Measurements from ENCODE around the gene FLOT2.
A peak's percentile ranks its signal among the peaks of the same experiment; 100 is the strongest.
"Not testable (repeated sequence)": the region's sequence is repeated elsewhere in the genome, so short reads cannot be mapped to it uniquely, and the experiment has no call there.

Gene FLOT2

GRCh38 chr17:28896884-28897768 lies at the start of gene FLOT2:
FLOT2 (minus strand) TSS chr17:28897733; CDS start chr17:28897574, 159 bp downstream.
- peak; percentile 32 for DNase-seq

- no peak for DNase-seq
Measured at GRCh38 chr17:28946239-28946638, 48.7 kb upstream of the FLOT2 start.

DNA sequence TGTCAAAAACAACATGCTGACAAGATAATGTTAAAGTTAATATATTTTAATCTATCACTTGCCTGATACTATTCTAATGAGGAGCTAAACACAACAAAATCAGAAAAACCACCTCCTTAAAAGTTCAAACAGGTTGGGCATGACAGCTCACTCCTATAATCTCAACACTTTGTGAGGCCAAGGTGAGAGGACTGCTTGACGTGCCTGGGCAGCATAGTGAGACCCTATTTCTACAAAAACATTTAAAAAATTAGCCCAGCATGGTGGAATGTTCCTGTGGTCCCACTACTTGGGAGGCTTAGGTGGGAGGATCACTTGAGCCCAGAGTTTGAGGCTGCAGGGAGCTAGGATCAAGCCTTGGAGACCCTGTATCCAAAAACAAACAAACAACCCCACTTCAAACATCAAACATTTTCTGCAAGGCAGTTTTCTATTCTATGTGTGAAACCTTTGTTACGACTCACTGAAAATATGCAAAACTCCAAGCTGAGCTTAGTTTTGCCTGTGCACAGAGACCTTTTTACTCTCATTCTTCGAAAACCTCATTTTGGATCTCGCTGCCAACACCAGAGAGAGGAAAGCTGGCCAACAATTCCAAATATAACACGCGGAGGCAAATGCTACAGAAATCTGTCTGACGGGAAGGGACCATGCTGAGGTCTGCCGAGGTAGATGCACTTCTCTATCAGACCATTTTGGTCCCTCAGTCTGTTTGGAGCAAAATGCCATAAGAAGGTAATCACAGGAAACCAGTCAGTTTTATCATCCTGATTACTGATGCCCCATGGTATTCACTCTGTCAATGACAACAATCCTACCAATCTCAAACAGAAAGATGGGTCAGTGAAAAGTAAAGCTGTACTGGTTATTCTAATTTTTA lies 47.6 kb upstream of the FLOT2 start:
- no peak for DNase-seq

DNA sequence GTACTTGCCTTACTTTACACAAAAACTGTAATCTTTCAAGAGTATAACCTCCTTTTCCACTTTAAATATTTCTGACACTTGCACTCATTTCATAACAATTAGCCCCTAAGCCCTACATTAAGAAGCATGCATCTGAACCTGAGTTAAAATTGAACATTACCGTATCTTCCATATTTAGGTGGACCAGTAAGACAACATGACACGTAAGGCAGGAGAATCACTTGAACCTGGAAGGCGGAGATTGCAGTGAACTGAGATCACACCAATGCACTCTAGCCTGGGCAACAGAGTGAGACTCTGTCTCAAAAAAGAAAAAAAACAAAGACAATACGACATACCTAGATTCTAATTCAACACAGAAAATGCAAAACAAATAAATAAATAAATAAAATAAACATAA lies 46.8 kb upstream of the FLOT2 start:
- no peak for DNase-seq

DNA sequence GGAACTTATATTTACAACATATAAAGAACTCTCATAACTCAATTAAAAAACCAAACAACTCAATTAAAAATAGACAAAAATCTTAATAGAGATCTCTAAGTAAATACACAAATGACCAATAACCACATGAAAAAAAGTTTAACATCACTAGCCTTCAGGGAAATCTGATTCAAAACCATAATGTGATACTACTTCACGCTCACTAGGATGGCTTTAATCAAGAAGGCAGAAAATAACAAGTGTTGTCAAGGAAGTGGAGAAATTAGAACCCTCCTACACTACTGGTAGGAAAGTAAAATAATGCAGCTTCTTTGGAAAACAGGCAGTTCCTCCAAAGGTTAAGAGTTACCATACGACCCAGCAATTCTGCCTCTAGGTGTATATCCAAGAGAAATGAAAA lies 45.4 kb upstream of the FLOT2 start:
- no peak for DNase-seq

DNA sequence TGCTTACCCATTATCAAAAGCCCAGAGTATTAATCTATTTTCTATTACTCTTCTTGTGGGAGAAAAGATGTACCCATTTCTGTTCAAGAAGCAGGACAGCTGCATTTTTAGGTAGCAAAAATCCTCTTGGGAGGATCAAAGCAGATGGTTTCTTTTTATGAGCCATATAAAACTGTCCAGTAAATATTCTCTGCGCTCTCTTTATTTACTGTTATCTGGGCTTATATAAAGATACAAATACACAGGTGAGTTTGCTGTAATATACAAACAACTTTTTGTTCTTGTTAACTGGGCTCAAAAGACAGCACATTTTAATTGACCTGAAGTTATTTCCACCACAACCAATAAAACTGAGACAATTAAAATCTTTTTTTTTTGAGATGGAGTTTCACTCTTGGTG lies 43.7 kb upstream of the FLOT2 start:
- no peak for DNase-seq

- no peak for DNase-seq
Measured at GRCh38 chr17:28940675-28941074, 43.1 kb upstream of the FLOT2 start.

DNA sequence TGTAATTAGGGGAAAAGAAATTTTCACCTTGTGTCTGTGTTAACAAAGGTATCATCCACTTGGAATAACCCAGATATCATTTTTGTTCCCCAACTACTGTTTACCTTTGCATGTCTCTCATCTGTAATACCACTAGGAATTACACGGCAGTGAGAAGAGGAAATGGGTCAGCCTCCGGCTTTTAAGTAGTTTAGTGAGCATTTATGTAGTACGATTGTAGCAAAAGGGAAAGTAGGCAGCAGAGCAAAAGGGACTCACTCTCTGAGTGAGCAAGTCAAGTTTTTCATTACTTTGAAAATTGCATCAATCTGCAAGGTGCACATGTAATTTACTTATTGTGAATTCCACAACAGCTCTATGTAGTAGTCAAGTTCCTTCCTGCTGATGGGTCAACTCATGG lies 42.6 kb upstream of the FLOT2 start:
- DNase-seq, result no peak

- DNase-seq, result no peak
Measured at GRCh38 chr17:28938552-28938951, 41.0 kb upstream of the FLOT2 start.

DNA sequence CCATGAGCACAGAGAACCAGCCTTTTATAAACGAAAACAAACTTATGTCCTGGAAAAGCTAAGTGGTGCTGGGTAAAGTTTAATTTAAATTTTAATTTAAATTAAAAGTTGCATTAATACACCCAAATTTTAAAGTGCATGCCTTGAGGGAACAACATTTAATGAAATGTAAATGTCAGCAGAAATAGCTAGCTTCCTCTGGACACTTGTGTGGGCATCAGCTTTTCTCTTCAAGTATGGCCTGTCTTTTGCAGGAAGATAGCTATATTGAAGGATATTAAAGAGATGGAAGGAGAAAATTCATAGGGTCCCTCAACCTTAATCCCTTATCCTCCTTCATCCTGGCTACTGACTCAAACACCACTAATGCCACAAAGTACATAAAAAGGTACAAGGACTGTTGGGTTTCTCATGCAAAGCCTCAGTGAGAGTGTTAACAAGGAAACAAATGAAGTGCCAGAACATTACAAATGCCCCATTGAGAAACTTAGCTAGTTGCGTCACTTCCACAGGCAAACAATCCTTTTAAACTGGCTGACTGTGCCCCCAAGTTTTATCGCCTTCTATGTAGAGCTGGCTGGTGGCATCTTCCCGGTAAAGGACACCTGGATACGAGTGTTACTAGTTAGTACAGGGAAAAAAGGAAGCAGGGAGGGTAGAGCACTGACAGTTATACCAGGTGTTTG lies 39.7 kb upstream of the FLOT2 start:
- no peak for DNase-seq

DNA sequence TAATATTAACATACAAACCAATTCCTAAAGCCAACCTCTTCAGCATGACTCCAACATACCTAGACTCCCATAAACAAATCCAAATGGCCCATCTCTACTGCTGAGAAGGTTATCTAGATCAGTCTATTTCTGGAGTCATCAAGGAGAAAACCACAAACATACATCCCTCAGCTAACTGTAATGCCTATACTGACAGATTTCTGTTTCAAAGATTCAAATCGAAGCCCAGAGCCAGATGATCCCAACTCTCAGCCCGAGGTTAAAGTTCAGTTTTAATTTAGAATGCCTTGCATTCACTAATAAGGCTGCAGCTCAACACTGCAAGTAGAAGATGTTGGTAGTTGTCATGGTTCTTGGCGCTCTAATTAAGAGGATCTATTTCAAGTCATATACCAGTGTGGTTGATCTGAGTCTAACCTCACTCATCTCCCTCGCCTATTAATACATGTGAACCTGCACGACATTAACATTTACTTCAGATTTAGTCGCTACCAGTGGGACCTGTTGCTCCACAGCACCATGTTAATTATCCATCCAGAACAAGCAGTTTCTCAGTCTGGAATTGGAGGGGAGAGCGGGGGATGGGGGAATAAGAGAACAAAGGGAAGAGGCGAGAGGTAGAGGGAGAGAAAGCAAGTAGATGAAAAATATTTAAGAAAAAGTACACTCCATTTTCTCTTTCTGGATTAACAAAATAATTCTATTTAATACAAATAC lies 38.4 kb upstream of the FLOT2 start:
- no peak for DNase-seq

DNA sequence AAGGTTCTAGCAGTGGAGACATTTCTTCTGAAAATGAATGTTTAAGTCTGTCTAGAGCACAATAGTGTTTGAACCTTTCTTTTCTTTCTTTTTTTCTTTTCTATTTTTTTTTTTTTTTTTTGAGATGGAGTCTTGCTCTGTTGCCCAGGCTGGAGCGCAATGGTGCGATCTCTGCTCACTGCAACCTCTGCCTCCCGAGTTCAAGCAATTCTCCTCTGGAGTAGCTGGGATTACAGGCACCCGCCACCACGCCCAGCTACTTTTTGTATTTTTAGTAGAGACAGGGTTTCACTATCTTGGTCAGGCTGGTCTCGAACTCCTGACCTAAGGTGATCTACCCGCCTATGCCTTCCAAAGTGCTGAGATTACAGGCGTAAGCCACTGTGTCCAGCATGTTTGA lies 37.0 kb upstream of the FLOT2 start:
- DNase-seq, result not testable (repeated sequence)

DNA sequence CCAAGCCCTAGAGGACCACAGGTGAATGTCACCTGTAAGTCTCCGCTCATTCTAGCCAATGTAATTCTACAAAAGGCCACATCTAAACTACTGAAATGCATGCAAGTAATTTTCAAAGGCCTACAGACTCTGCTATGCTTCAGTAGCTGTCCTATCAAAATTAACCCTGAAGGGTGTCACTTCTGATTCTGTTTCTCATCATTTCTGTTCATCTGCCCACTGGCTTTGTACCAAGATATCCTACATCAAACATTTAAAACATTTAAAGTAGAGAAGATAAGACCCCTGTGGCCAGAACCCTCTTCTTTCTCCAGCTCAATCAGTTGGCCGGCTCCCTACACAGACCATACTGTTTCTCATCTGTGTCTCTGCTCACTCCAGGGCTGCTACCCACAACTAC lies 32.3 kb upstream of the FLOT2 start:
- no peak for DNase-seq

GRCh38 chr17:28928061-28928460 lies 30.5 kb upstream of the FLOT2 start:
- DNase-seq, result no peak

- no peak for DNase-seq
Measured at GRCh38 chr17:28926786-28927185, 29.3 kb upstream of the FLOT2 start.

DNA sequence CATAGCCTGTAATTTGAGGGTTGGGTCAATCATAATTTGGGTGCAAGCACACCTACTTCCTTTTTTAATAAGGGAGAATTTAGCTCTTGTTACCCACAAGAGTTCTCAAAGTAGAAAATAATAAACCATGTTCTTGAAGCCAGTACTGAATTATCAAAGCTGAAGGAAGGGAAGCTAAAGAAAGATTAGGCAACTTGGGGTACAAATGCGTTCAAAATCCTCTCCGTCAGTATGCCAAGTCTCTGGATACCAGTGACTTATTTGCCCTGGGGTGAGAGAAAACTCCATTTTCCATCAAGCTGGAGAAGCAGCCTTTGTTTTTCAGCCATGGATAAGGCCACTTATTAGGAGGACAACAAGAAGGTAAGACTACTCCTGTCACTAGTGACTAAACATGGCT lies 28.8 kb upstream of the FLOT2 start:
- DNase-seq, result no peak

DNA sequence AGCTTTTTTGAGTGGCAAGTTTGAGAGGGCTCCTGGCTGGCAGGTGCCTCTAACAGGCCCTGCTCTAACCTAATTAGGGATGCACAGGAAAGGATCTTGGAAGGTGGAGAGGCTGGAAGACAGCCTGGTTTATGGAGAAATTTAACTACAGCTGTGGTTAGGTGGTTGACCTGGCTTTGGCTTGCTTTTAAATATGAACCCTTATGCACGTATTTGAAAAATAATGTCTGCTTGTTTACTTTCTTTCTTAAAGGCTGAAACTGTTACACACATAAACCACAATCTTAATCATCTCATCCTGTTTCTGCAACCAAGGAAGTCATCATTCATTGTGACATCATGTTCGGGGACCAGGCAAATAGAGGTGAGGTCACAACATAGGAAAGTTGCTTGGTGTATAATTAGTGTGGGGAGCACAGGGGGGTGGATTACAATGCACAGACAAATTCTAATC lies 28.4 kb upstream of the FLOT2 start:
- DNase-seq, result no peak

DNA sequence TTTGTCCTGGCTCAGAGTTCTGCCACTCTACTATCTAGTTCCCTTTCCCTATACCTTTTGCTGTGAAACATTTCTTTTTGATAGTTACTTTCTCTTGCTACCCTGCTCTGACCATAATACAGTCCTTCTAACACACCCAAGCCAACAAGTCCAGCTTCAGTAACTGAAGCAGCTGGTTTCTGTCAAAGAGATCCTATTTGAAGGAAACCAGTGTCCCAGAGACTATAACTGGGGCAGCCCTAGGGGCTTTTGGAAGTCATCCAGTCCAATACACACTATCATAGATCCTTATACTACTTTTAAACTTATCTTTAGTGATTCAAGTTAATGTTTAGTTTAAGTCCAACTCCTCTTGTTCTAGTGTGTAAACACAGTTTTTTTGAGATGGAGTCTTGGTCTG lies 22.7 kb upstream of the FLOT2 start:
- no peak for DNase-seq

GRCh38 chr17:28918295-28918694 lies 20.8 kb upstream of the FLOT2 start:
- no peak for DNase-seq

DNA sequence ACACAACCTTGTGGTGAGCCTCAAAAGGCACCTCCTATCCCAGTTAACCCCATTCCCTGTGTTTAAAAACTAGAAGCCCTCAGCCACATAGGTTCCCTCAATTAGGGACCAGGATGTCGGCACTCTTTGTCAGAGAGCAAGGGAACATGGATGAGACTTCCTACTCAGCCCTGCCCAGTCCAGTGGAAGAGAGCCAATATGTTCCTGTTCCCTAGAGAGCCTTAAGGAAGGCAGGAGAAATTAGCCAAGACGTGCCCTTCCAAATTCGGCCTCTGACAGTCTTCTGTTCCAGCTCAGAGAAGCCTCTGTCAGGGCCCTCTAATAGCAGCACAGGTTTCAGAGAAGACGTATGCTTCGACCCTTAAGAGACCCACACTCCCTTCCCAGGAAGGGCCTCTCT lies 19.9 kb upstream of the FLOT2 start:
- DNase-seq, result no peak

DNA sequence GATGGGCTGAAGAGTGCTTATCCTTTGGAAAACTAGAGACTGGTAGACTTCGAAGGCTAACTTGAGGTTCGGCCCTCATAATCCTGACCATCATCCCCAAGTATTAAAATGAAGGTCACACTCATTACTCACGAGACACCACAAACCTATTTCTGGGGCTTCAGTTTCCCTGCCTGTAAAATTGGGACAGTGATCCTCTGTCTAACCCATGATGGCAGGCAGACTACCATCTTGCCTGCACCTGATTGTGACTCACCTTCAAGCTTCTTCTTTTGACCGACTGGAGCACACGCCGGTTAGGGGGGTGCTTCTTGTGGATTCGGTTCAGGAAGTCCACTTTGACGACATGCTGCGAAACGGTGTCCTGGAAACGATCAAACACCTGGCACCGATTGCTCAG lies 19.5 kb upstream of the FLOT2 start:
- no peak for DNase-seq

DNA sequence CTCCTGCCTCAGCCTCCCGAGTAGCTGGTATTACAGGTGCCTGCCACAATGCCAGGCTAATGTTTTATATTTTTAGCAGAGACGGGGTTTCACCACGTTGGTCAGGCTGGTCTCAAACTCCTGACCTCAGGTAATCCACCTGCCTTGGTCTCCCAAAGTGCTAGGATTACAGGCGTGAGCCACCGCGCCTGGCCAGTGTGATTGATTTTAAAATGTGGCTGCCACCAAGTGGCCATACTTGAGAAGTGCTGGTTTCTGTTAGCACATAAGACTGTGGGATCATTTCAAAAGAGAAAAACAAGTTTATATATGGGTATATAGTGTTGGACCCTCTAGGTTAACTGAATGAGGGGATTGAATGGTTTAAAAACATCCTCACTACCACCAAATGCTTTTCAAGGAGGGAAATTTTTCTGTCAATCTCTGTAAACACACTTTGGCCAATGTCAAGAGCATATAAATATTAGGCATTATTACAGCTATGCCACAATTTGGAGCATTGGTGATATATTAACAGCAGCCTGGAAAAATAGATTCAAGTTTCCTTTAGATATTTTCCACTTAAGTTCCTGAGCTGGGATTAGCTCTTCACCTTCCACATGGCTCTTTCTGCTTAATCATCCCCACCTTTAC lies 18.9 kb upstream of the FLOT2 start:
- peak; percentile 1 for DNase-seq

Data from NCI-H1092 (cell line).